K562 (cell line): Measurements from ENCODE around the gene SLC6A4. TPM values are rescaled to one million over a fixed set of nuclear protein-coding genes. Genes with fewer than 3 reads are reported as not detected.

Experiments
- ATAC-seq: fragments of 200-7000 bp; cut with Tn5 transposase; 3 replicates; pipeline ENCODE4 v1.9.1; 2020; ENCODE audit warnings: moderate library complexity
- BruUV-seq: library from RNA; stranded (reverse); fragments of 400-500 nt; replicated peaks from 2 replicates; lab custom pipeline; 2021; lab: Mats Ljungman, UMichigan
- CTCF ChIA-PET: fragments of 300-600 bp; formaldehyde crosslinking; extraction: SDS; loops from one replicate; lab custom pipeline; 2021; ENCODE audit warnings: low intra/inter-chr PET ratio; lab: Yijun Ruan, JAX
- POLR2A ChIA-PET: fragments of 300-600, 350-650 bp; sonication (Branson Sonifier 250); formaldehyde crosslinking; extraction: SDS; loops from one replicate; lab custom pipeline; 2021; ENCODE audit warnings: antibody characterized with exemption, inconsistent platforms; lab: Yijun Ruan, JAX
- DNase-seq, 4 experiments: peaks; one replicate each; pipeline versions ENCODE4 v3.0.0 to v3.0.0-alpha.2; 2011 to 2018; ENCODE audit warnings: low spot score in 3 of 4, mixed read lengths in 3 of 4; ENCODE audit errors: extremely low read depth in 1 of 4
- FAIRE-seq: peaks from 2 replicates; lab custom pipeline; 2011; peaks lifted over from hg19 to GRCh38; lab: Jason Lieb, UNC
- H2AFZ ChIP-seq: 2 replicates; pipeline ENCODE4 v1.6.0; 2011; ENCODE audit warnings: low read depth, low read length, control low read depth, inconsistent platforms
- H3K27ac ChIP-seq: fragments of 200-600 bp; 3 replicates; pipeline ENCODE4 v1.8.0; 2011; ENCODE audit warnings: low read depth, mild to moderate bottlenecking, control low read depth, inconsistent platforms, low read length, moderate library complexity, mixed read lengths; ENCODE audit errors: extremely low read depth
- H3K27me3 ChIP-seq, 2 experiments: fragments of 300-600 bp in 1 of 2; 2 replicates in 1 of 2; 3 replicates in 1 of 2; pipeline versions ENCODE4 v1.6.0 to v1.8.0; 2011; ENCODE audit warnings: inconsistent platforms in 2 of 2, low read length in 2 of 2, mild to moderate bottlenecking in 1 of 2, mixed read lengths in 1 of 2, moderate library complexity in 1 of 2; ENCODE audit not compliant: control insufficient read depth in 2 of 2, insufficient read depth in 2 of 2
- H3K36me3 ChIP-seq: fragments of 300-600 bp; 3 replicates; pipeline ENCODE4 v1.8.0; 2011; ENCODE audit warnings: mild to moderate bottlenecking, low read length, inconsistent platforms; ENCODE audit not compliant: control insufficient read depth, insufficient read depth
- H3K4me1 ChIP-seq, 2 experiments: fragments of 200-600 bp in 1 of 2; replicated peaks in 1 of 2; 2 replicates in 1 of 2; 3 replicates in 1 of 2; pipeline versions ENCODE4 v1.5.1 to v1.8.0; 2011; ENCODE audit warnings: inconsistent platforms in 2 of 2, low read length in 2 of 2, mild to moderate bottlenecking in 1 of 2, mixed read lengths in 1 of 2, moderate library complexity in 1 of 2; ENCODE audit not compliant: control insufficient read depth in 2 of 2, insufficient read depth in 2 of 2
- H3K4me2 ChIP-seq: 2 replicates; pipeline ENCODE4 v1.6.1; 2011; ENCODE audit warnings: low read length, control low read depth, inconsistent platforms, mixed read lengths; ENCODE audit not compliant: insufficient read depth
- H3K4me3 ChIP-seq: fragments of 200-600 bp; sonication (generic), shearing (Covaris generic); 2 replicates; pipeline ENCODE4 v1.5.1; 2016; ENCODE audit warnings: control low read depth, inconsistent platforms
- H3K79me2 ChIP-seq: fragments of 200-600 bp; 3 replicates; pipeline ENCODE4 v1.8.0; 2011; ENCODE audit warnings: low read length, inconsistent platforms; ENCODE audit not compliant: control insufficient read depth, insufficient read depth
- H3K9ac ChIP-seq, 2 experiments: 2 replicates each; pipeline versions ENCODE4 v1.6.0 to v1.6.1; 2011; ENCODE audit warnings: low read depth in 2 of 2, low read length in 2 of 2, control low read depth in 1 of 2, inconsistent platforms in 1 of 2, mild to moderate bottlenecking in 1 of 2, mixed read lengths in 1 of 2; ENCODE audit not compliant: insufficient read depth in 1 of 2
- H3K9me1 ChIP-seq: one replicate; pipeline ENCODE4 v1.6.0; 2011; ENCODE audit warnings: inconsistent platforms, mild to moderate bottlenecking, low read length, moderate library complexity; ENCODE audit not compliant: control insufficient read depth, insufficient read depth
- H3K9me3 ChIP-seq: replicated peaks from 2 replicates; pipeline ENCODE4 v1.5.1; 2011; ENCODE audit warnings: low read depth, low read length, inconsistent platforms; ENCODE audit not compliant: control insufficient read depth, insufficient read depth
- H4K20me1 ChIP-seq: replicated peaks from 2 replicates; pipeline ENCODE4 v1.6.1; 2011; ENCODE audit warnings: low read length, inconsistent platforms, mixed read lengths; ENCODE audit not compliant: control insufficient read depth, insufficient read depth
- ADNP ChIP-seq: fragments of 200-800 bp; sonication (Bioruptor generic); IDR thresholded peaks from 2 replicates; pipeline ENCODE4 v1.6.1; 2016; ENCODE audit warnings: missing genetic modification characterization, missing compliant biosample characterization
- BRD4 ChIP-seq: fragments of 200-600 bp; sonication (generic); IDR thresholded peaks from 2 replicates; pipeline ENCODE4 v1.6.1; 2017; ENCODE audit warnings: inconsistent platforms
- JUNB ChIP-seq: fragments of 450-650 bp; formaldehyde crosslinking; conservative IDR thresholded peaks from 2 replicates; pipeline ENCODE4 v1.4.0; 2020; ENCODE audit warnings: mild to moderate bottlenecking
- PTTG1 ChIP-seq: fragments of 450-650 bp; IDR thresholded peaks from 2 replicates; pipeline ENCODE4 v1.6.1; 2016; ENCODE audit warnings: low read depth, mild to moderate bottlenecking, missing genetic modification characterization, missing compliant biosample characterization
- SRSF7 ChIP-seq: fragments of 200-400 bp; formaldehyde crosslinking; optimal IDR thresholded peaks from 2 replicates; pipeline ENCODE3; 2017; ENCODE audit warnings: mild to moderate bottlenecking, low read depth, low read length
- TBP ChIP-seq: optimal IDR thresholded peaks from 2 replicates; pipeline ENCODE3; 2011; ENCODE audit warnings: low read depth, low read length, improper control_type of control experiment
- ZNF121 ChIP-seq: sonication (generic); formaldehyde crosslinking; conservative IDR thresholded peaks from 2 replicates; pipeline ENCODE4 v1.8.0; 2022; ENCODE audit warnings: missing genetic modification reagents
- ZNF586 ChIP-seq: fragments of 450-650 bp; formaldehyde crosslinking; conservative IDR thresholded peaks from 2 replicates; pipeline ENCODE4 v1.4.0; 2020; ENCODE audit warnings: mild to moderate bottlenecking, moderate library complexity
- ZNF695 ChIP-seq: fragments of 450-650 bp; formaldehyde crosslinking; IDR thresholded peaks from 2 replicates; pipeline ENCODE4 v1.4.0; 2020; ENCODE audit warnings: mild to moderate bottlenecking, moderate library complexity
- WGBS: fragments of 100-300 bp; shearing (Covaris generic); methylation state at CpG from one replicate; pipeline ENCODE4 v1.1.6; 2016; ENCODE audit warnings: low coverage, mixed read lengths; ENCODE audit not compliant: insufficient coverage; ENCODE audit errors: missing lambda C conversion rate; 5-methylcytosine and 5-hydroxymethylcytosine counted together
- in situ Hi-C: fragments of 300-500 bp; cut with MboI; formaldehyde crosslinking; loops from 4 replicates; pipeline ENCODE4 v1.15.0; 2018; ENCODE audit warnings: inconsistent platforms, mixed read lengths
- intact Hi-C: fragments of 100-400 bp; cut with micrococcal nuclease; formaldehyde crosslinking; loops from 2 replicates; pipeline ENCODE4 v1.14.2; 2022
- polyA plus RNA-seq, 8 experiments: library from polyadenylated mRNA; depleted of rRNA in 4 of 8; stranded (reverse) in 5 of 8; unstranded in 3 of 8; fragments of >200 nt; fragmentation: Nextera tagmentation in 2 of 8; fragmentation: Illumina TruSeq in 1 of 8; extraction: Ambion mirVana in 2 of 8; extraction: Trizol in 1 of 8; gene quantifications; 2 replicates each; pipeline versions ENCODE4 v1.2.1 to v1.2.3, GENCODE V29; 2011 to 2014; ENCODE audit warnings: inconsistent platforms in 1 of 8, missing spikeins in 1 of 8
- total RNA-seq, 7 experiments: library from RNA; depleted of rRNA in 6 of 7; stranded (reverse); fragments of >200 nt in 6 of 7; fragmentation: Illumina TruSeq in 2 of 7; extraction: Trizol in 2 of 7; gene quantifications; 2 replicates each; pipeline versions ENCODE4 v1.2.1 to v1.2.3, GENCODE V29; 2011 to 2021; ENCODE audit warnings: low replicate concordance in 1 of 7
- TF ChIP-seq, protein P1 (sequence below), 3 experiments: fragments of 200-800 bp in 1 of 3; fragments of 250-450 bp in 1 of 3; fragments of 450-650 bp in 1 of 3; sonication (Bioruptor Pico) in 1 of 3; sonication (Bioruptor generic) in 1 of 3; formaldehyde crosslinking in 1 of 3; IDR thresholded peaks; 2 replicates each; pipeline versions ENCODE4 v1.6.1 to v1.8.0; 2016 to 2022; ENCODE audit warnings: mild to moderate bottlenecking in 2 of 3, missing genetic modification characterization in 2 of 3, missing compliant biosample characterization in 1 of 3, moderate library complexity in 1 of 3
- TF ChIP-seq, protein P2 (sequence below): fragments of 450-650 bp; IDR thresholded peaks from 2 replicates; pipeline ENCODE4 v1.7.0; 2016; ENCODE audit warnings: borderline replicate concordance

Gene SLC6A4
- total and polyA plus RNA-seq, 9 of the 15 experiments (the other 6 are each of a cell fraction or from before 2014, with no cell fraction given): 0.05 to 0.09 (median 0.07) TPM; not detected in 6

DNA sequence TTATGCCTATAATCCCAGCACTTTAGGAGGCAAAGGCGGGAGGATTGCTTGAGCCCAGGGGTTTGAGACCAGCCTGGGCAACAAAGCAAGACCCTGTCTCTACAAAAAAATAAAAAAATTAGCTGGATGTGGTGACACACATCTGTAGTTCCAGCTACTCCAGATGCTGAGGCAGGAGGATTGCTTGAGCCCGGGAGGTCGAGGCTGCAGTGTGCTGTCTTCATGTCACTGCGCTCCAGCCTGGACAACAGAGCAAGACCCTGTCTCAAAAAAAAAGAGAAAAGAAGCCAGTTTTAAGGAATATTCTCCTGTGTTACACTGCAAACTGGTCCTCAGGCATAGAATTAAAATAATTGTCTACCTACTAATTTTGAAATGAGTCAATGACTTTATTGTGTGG lies 71.0 kb downstream of the SLC6A4 start:
- no peak overlapping the region for H3K9ac ChIP-seq
- no peak overlapping the region for H3K4me3 ChIP-seq
- no peak overlapping the region for H3K27ac ChIP-seq
- no peaks in the 10 kb centered on the region for H3K4me1 ChIP-seq
- DNase-seq (no peak), FAIRE-seq (no peak), ATAC-seq (no peak)
- no TSS peak for BruUV-seq
- 95% methylated on average over 4 of the region's 4 CpGs for WGBS
- no peaks in the 10 kb centered on the region for H3K9me1 ChIP-seq
- H4K20me1 ChIP-seq: no peaks in the 10 kb centered on the region
- H3K4me2 ChIP-seq: no peak overlapping the region
- intact Hi-C loops (no loop called here), in situ Hi-C loops (no loop called here)
- CTCF ChIA-PET: no interaction called here
- TF ChIP-seq PTTG1 (tag) (no peak), SRSF7 (no peak), ADNP (tag) (no peak), ZNF695 (no peak), ZNF121 (peak; percentile 55)
- no peak overlapping the region for H2AFZ ChIP-seq
- peaks cover 57% of the 10 kb centered on the region for H3K79me2 ChIP-seq
- H3K36me3 ChIP-seq: peaks cover 59% of the 10 kb centered on the region
- H3K27me3 ChIP-seq: no peaks in the 10 kb centered on the region
- no peaks in the 10 kb centered on the region for H3K9me3 ChIP-seq
- POLR2A ChIA-PET: interaction anchor here (1.1 kb wide), 1 partner anchor 18 kb away, joined by 4 read pairs; no protein-coding TSS in a partner anchor

DNA sequence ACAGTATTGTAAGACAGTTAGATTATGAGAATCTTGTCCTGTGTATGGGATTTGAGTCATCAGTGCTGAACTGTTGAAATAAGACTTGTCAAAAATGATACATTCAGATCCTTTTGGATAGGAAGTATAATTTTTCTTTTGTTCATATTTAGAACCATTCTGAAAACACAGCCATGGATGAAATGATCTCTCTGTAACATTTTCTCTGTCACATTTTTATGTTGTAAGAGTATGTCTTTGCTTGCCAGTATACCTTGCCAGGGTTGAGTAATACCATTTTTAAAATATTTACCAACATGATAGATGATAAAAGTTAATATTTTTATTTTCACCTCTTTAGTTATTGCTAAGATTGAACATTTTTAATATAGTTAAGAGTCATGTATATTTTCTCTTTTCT lies 73.9 kb downstream of the SLC6A4 start:
- FAIRE-seq (no peak), ATAC-seq (no peak), DNase-seq (no peak)
- no peak overlapping the region for H3K4me3 ChIP-seq
- POLR2A ChIA-PET: interaction anchor here (1.1 kb wide), 1 partner anchor 13 kb away, joined by 4 read pairs; no protein-coding TSS in a partner anchor
- BruUV-seq: no TSS peak
- H3K9me3 ChIP-seq: no peaks in the 10 kb centered on the region
- peaks cover 75% of the 10 kb centered on the region for H3K79me2 ChIP-seq
- H3K9me1 ChIP-seq: no peaks in the 10 kb centered on the region
- intact Hi-C loops: no loop called here
- H3K27ac ChIP-seq: no peak overlapping the region
- no peaks in the 10 kb centered on the region for H4K20me1 ChIP-seq
- no peak overlapping the region for H2AFZ ChIP-seq
- no peak overlapping the region for H3K9ac ChIP-seq
- no peaks in the 10 kb centered on the region for H3K4me1 ChIP-seq
- no peak overlapping the region for H3K4me2 ChIP-seq
- in situ Hi-C loops: no loop called here
- no peaks in the 10 kb centered on the region for H3K27me3 ChIP-seq
- peaks cover 55% of the 10 kb centered on the region for H3K36me3 ChIP-seq
- CTCF ChIA-PET: no interaction called here
- TF ChIP-seq JUNB (no peak), ZNF586 (no peak), TBP (no peak), BRD4 (no peak)
- TF ChIP-seq, protein P1, sequence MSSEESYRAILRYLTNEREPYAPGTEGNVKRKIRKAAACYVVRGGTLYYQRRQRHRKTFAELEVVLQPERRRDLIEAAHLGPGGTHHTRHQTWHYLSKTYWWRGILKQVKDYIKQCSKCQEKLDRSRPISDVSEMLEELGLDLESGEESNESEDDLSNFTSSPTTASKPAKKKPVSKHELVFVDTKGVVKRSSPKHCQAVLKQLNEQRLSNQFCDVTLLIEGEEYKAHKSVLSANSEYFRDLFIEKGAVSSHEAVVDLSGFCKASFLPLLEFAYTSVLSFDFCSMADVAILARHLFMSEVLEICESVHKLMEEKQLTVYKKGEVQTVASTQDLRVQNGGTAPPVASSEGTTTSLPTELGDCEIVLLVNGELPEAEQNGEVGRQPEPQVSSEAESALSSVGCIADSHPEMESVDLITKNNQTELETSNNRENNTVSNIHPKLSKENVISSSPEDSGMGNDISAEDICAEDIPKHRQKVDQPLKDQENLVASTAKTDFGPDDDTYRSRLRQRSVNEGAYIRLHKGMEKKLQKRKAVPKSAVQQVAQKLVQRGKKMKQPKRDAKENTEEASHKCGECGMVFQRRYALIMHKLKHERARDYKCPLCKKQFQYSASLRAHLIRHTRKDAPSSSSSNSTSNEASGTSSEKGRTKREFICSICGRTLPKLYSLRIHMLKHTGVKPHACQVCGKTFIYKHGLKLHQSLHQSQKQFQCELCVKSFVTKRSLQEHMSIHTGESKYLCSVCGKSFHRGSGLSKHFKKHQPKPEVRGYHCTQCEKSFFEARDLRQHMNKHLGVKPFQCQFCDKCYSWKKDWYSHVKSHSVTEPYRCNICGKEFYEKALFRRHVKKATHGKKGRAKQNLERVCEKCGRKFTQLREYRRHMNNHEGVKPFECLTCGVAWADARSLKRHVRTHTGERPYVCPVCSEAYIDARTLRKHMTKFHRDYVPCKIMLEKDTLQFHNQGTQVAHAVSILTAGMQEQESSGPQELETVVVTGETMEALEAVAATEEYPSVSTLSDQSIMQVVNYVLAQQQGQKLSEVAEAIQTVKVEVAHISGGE (CRISPR knock-in tag; IDR thresholded peaks at IDR 0.05): no peak
- TF ChIP-seq, protein P2, sequence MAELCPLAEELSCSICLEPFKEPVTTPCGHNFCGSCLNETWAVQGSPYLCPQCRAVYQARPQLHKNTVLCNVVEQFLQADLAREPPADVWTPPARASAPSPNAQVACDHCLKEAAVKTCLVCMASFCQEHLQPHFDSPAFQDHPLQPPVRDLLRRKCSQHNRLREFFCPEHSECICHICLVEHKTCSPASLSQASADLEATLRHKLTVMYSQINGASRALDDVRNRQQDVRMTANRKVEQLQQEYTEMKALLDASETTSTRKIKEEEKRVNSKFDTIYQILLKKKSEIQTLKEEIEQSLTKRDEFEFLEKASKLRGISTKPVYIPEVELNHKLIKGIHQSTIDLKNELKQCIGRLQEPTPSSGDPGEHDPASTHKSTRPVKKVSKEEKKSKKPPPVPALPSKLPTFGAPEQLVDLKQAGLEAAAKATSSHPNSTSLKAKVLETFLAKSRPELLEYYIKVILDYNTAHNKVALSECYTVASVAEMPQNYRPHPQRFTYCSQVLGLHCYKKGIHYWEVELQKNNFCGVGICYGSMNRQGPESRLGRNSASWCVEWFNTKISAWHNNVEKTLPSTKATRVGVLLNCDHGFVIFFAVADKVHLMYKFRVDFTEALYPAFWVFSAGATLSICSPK: no peak
